Karpas-422 (cell line): ENCODE data around the gene KCTD16. TPM values are rescaled to one million over a fixed set of nuclear protein-coding genes. Genes with fewer than 3 reads are reported as not detected.

Experiments used
- DNase-seq: peaks from one replicate; pipeline ENCODE4 v3.0.0-alpha.2; 2015
- H2AFZ ChIP-seq: fragments of 200-600 bp; sonication (generic); 2 replicates; pipeline ENCODE4 v1.6.1; 2014; ENCODE audit warnings: antibody characterized with exemption, low read length, mixed read lengths
- H3K27ac ChIP-seq: fragments of 200-600 bp; sonication (generic); 2 replicates; pipeline ENCODE4 v1.5.1; 2014; ENCODE audit warnings: mild to moderate bottlenecking, low read length, moderate library complexity
- H3K27me3 ChIP-seq: fragments of 200-600 bp; sonication (generic); 2 replicates; pipeline ENCODE4 v1.6.1; 2014; ENCODE audit warnings: low read length, mixed read lengths
- H3K36me3 ChIP-seq: fragments of 200-600 bp; sonication (generic); 2 replicates; pipeline ENCODE4 v1.6.1; 2014; ENCODE audit warnings: low read length, mixed read lengths; ENCODE audit not compliant: insufficient read depth
- H3K4me1 ChIP-seq: fragments of 200-600 bp; sonication (generic); 2 replicates; pipeline ENCODE4 v1.6.1; 2014; ENCODE audit warnings: mild to moderate bottlenecking, low read length, mixed read lengths
- H3K4me2 ChIP-seq: fragments of 200-600 bp; sonication (generic); 2 replicates; pipeline ENCODE4 v1.6.1; 2014; ENCODE audit warnings: low read length, low read depth, mild to moderate bottlenecking; ENCODE audit not compliant: poor library complexity, severe bottlenecking
- H3K4me3 ChIP-seq: fragments of 200-600 bp; sonication (generic); 2 replicates; pipeline ENCODE4 v1.5.1; 2014; ENCODE audit warnings: mild to moderate bottlenecking, antibody characterized with exemption, low read length, mixed read lengths
- H3K79me2 ChIP-seq: fragments of 200-600 bp; sonication (generic); 2 replicates; pipeline ENCODE4 v1.6.1; 2014; ENCODE audit warnings: mild to moderate bottlenecking, low read length, mixed read lengths
- H3K9ac ChIP-seq: fragments of 200-600 bp; sonication (generic); 2 replicates; pipeline ENCODE4 v1.6.0; 2014; ENCODE audit warnings: low read length
- H3K9me2 ChIP-seq: fragments of 200-600 bp; sonication (generic), shearing (Covaris generic); replicated peaks from 2 replicates; pipeline ENCODE4 v1.6.0; 2014; ENCODE audit warnings: mild to moderate bottlenecking, low read length, moderate library complexity; ENCODE audit not compliant: insufficient read depth
- H3K9me3 ChIP-seq: fragments of 300-700, 200-600 bp; sonication (generic); 2 replicates; pipeline ENCODE4 v1.6.1; 2014; ENCODE audit warnings: low read length, mixed read lengths
- H4K20me1 ChIP-seq: fragments of 200-600 bp; sonication (generic); 2 replicates; pipeline ENCODE4 v1.6.1; 2014; ENCODE audit warnings: mild to moderate bottlenecking, antibody characterized with exemption, low read length, low read depth; ENCODE audit not compliant: insufficient read depth
- total RNA-seq: library from RNA; depleted of rRNA; stranded (reverse); fragments of >200 nt; shearing (Covaris generic); gene quantifications from 2 replicates; pipeline ENCODE4 v1.2.3, GENCODE V29; 2014; ENCODE audit warnings: low replicate concordance

Gene KCTD16
- total RNA-seq, 1 experiment from 2014 or later = 0.11 TPM

GRCh38 chr5:144468571-144468970 lies 297.9 kb downstream of the KCTD16 start:
- Histone ChIP-seq H3K36me3 (no peaks in the 10 kb centered on the region), H3K4me3 (no peak overlapping the region), H3K9me3 (no peaks in the 10 kb centered on the region), H2AFZ (no peak overlapping the region), H3K9ac (no peak overlapping the region), H3K79me2 (no peaks in the 10 kb centered on the region), H4K20me1 (no peaks in the 10 kb centered on the region), H3K9me2 (no peaks in the 10 kb centered on the region), H3K27ac (no peak overlapping the region), H3K4me1 (no peaks in the 10 kb centered on the region), H3K27me3 (no peaks in the 10 kb centered on the region), H3K4me2 (no peak overlapping the region)
- DNase-seq = no peak

GRCh38 chr5:144469106-144469505 lies 298.4 kb downstream of the KCTD16 start:
- H3K9me2 ChIP-seq = no peaks in the 10 kb centered on the region
- H3K79me2 ChIP-seq = no peaks in the 10 kb centered on the region
- no peak overlapping the region for H3K27ac ChIP-seq
- no peak overlapping the region for H3K4me2 ChIP-seq
- no peak overlapping the region for H3K4me3 ChIP-seq
- DNase-seq = no peak
- no peak overlapping the region for H3K9ac ChIP-seq
- no peaks in the 10 kb centered on the region for H3K36me3 ChIP-seq
- H3K4me1 ChIP-seq = no peaks in the 10 kb centered on the region
- H3K27me3 ChIP-seq = no peaks in the 10 kb centered on the region
- H2AFZ ChIP-seq = no peak overlapping the region
- no peaks in the 10 kb centered on the region for H3K9me3 ChIP-seq
- no peaks in the 10 kb centered on the region for H4K20me1 ChIP-seq

- H3K9ac ChIP-seq = no peak overlapping the region
- no peaks in the 10 kb centered on the region for H3K36me3 ChIP-seq
- H3K4me2 ChIP-seq = no peak overlapping the region
- H3K27ac ChIP-seq = no peak overlapping the region
- H3K9me3 ChIP-seq = no peaks in the 10 kb centered on the region
- H3K79me2 ChIP-seq = no peaks in the 10 kb centered on the region
- H2AFZ ChIP-seq = no peak overlapping the region
- H3K4me3 ChIP-seq = no peak overlapping the region
- DNase-seq = no peak
- no peaks in the 10 kb centered on the region for H3K9me2 ChIP-seq
- no peaks in the 10 kb centered on the region for H3K4me1 ChIP-seq
- H3K27me3 ChIP-seq = no peaks in the 10 kb centered on the region
- H4K20me1 ChIP-seq = no peaks in the 10 kb centered on the region
Measured at GRCh38 chr5:144472221-144472620, 301.5 kb downstream of the KCTD16 start.

GRCh38 chr5:144473650-144474049 lies 303.0 kb downstream of the KCTD16 start:
- no peak for DNase-seq
- H3K4me1 ChIP-seq = no peaks in the 10 kb centered on the region
- H3K79me2 ChIP-seq = no peaks in the 10 kb centered on the region
- H4K20me1 ChIP-seq = no peaks in the 10 kb centered on the region
- no peak overlapping the region for H3K9ac ChIP-seq
- H2AFZ ChIP-seq = no peak overlapping the region
- no peaks in the 10 kb centered on the region for H3K9me3 ChIP-seq
- H3K4me2 ChIP-seq = no peak overlapping the region
- H3K9me2 ChIP-seq = no peaks in the 10 kb centered on the region
- no peak overlapping the region for H3K27ac ChIP-seq
- H3K4me3 ChIP-seq = no peak overlapping the region
- no peaks in the 10 kb centered on the region for H3K36me3 ChIP-seq
- no peaks in the 10 kb centered on the region for H3K27me3 ChIP-seq

GRCh38 chr5:144478565-144478964 lies 307.9 kb downstream of the KCTD16 start:
- H3K9ac ChIP-seq = no peak overlapping the region
- no peak overlapping the region for H3K4me3 ChIP-seq
- H4K20me1 ChIP-seq = no peaks in the 10 kb centered on the region
- no peak overlapping the region for H3K4me2 ChIP-seq
- H3K27me3 ChIP-seq = no peaks in the 10 kb centered on the region
- no peak overlapping the region for H2AFZ ChIP-seq
- H3K9me2 ChIP-seq = no peaks in the 10 kb centered on the region
- H3K27ac ChIP-seq = no peak overlapping the region
- H3K4me1 ChIP-seq = no peaks in the 10 kb centered on the region
- H3K36me3 ChIP-seq = no peaks in the 10 kb centered on the region
- DNase-seq = no peak
- no peaks in the 10 kb centered on the region for H3K9me3 ChIP-seq
- no peaks in the 10 kb centered on the region for H3K79me2 ChIP-seq

GRCh38 chr5:144481861-144482260 lies 311.2 kb downstream of the KCTD16 start:
- H3K27me3 ChIP-seq = no peaks in the 10 kb centered on the region
- H3K9me3 ChIP-seq = no peaks in the 10 kb centered on the region
- H4K20me1 ChIP-seq = no peaks in the 10 kb centered on the region
- DNase-seq = no peak
- H2AFZ ChIP-seq = no peak overlapping the region
- no peaks in the 10 kb centered on the region for H3K9me2 ChIP-seq
- H3K4me2 ChIP-seq = no peak overlapping the region
- no peak overlapping the region for H3K27ac ChIP-seq
- no peaks in the 10 kb centered on the region for H3K79me2 ChIP-seq
- H3K36me3 ChIP-seq = no peaks in the 10 kb centered on the region
- H3K9ac ChIP-seq = no peak overlapping the region
- H3K4me1 ChIP-seq = no peaks in the 10 kb centered on the region
- no peak overlapping the region for H3K4me3 ChIP-seq

GRCh38 chr5:144484124-144484897 lies 313.6 kb downstream of the KCTD16 start:
- Histone ChIP-seq H4K20me1 (no peaks in the 10 kb centered on the region), H3K36me3 (no peaks in the 10 kb centered on the region), H3K4me2 (no peak overlapping the region), H2AFZ (no peak overlapping the region), H3K79me2 (no peaks in the 10 kb centered on the region), H3K9me2 (no peaks in the 10 kb centered on the region), H3K4me1 (no peaks in the 10 kb centered on the region), H3K9ac (no peak overlapping the region), H3K9me3 (no peaks in the 10 kb centered on the region), H3K27ac (no peak overlapping the region), H3K27me3 (no peaks in the 10 kb centered on the region), H3K4me3 (no peak overlapping the region)
- DNase-seq = no peak

GRCh38 chr5:144485540-144485939 lies 314.9 kb downstream of the KCTD16 start:
- Histone ChIP-seq H3K4me3 (no peak overlapping the region), H3K36me3 (no peaks in the 10 kb centered on the region), H3K9me2 (no peaks in the 10 kb centered on the region), H3K9me3 (no peaks in the 10 kb centered on the region), H3K4me1 (no peaks in the 10 kb centered on the region), H3K4me2 (no peak overlapping the region), H3K9ac (no peak overlapping the region), H3K79me2 (no peaks in the 10 kb centered on the region), H2AFZ (no peak overlapping the region), H3K27me3 (no peaks in the 10 kb centered on the region), H4K20me1 (no peaks in the 10 kb centered on the region), H3K27ac (no peak overlapping the region)
- DNase-seq = no peak
